ENCODE data around the gene TRAF6. TPM values are rescaled to one million over a fixed set of nuclear protein-coding genes. Genes with fewer than 3 reads are reported as not detected.

TRAF6 gene
- total and polyA plus RNA-seq, 2 of the 13 experiments (the other 11 are each of a cell fraction or from before 2014, with no cell fraction given), result 3.3 to 5.9 TPM

DNA sequence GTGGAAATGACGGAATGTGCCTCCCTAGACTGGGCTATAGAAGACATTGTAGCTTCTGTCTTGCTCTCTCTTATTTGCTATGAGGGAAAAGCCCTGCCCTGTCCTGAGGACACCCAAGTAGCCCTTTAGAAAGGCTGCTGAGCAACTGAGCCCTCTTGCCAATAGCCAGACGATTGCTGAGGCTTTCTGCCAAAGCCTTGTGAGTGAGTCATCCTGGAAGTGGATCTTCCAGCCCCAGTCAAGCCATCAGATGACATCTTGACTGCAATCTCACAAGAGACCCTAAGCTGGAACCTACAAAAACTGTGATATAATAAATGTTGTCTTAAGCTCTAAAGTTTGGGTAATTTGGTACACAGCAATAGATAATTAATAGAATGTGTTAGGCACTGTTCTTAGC, 3.9 kb upstream of the TRAF6 start:
- no peak overlapping the region for H3K4me3 ChIP-seq (replicated peaks in 1 of 3; ENCODE audit: insufficient read depth in 1 of 3, low read depth in 2 of 3, low read length in 3 of 3)
- H3K4me2 ChIP-seq (ENCODE audit: low read depth, low read length), result no peak overlapping the region
- H3K27ac ChIP-seq (ENCODE audit: extremely low read length, insufficient read depth, low read length), result no peak overlapping the region
- peaks cover 21% of the 10 kb centered on the region for H3K4me1 ChIP-seq (ENCODE audit: insufficient read depth, low read length)
- H3K9ac ChIP-seq (ENCODE audit: insufficient read depth, low read depth, low read length), result no peak overlapping the region
- no peaks in the 10 kb centered on the region for H3K36me3 ChIP-seq (replicated peaks in 1 of 2; ENCODE audit: control insufficient read depth in 1 of 2, insufficient read depth in 2 of 2, low read length in 2 of 2)
- H3K27me3 ChIP-seq (ENCODE audit: control insufficient read depth in 1 of 2, insufficient read depth in 2 of 2, low read length in 2 of 2), result peaks cover 0 to 3% of the 10 kb centered on the region in 2 experiments; a peak in 1 of 5 replicates
- no peak overlapping the region for H2AFZ ChIP-seq (ENCODE audit: low read length)
- H4K20me1 ChIP-seq (ENCODE audit: insufficient read depth, low read length), result no peaks in the 10 kb centered on the region; the same call in 1 of the 2 replicates
- in situ Hi-C loops (cut with HindIII; ENCODE audit: extremely low pct_ligation_motif_present, low pct_unique_long_range_greater_than_20kb) (no loop called here), intact Hi-C loops (cut with micrococcal nuclease; ENCODE audit: unreplicated experiment) (loop anchor here (10.0 kb wide), 1 partner anchor 71 kb away; no protein-coding TSS in a partner anchor)
- WGBS (ENCODE audit: low lambda C conversion rate), result 17% methylated on average over 2 of the region's 2 CpGs
- BruUV-seq (replicated peaks), result no TSS peak
- POLR2A ChIA-PET, result no interaction called here
- H3K79me2 ChIP-seq (ENCODE audit: insufficient read depth, low read length), result peaks cover 6% of the 10 kb centered on the region
- CTCF ChIA-PET (ENCODE audit: low intra/inter-chr PET ratio, low total read pairs), result no interaction called here
- ATAC-seq (no peak), DNase-seq (ENCODE audit: low spot score) (no peak), FAIRE-seq (no peak)
- no peaks in the 10 kb centered on the region for H3K9me3 ChIP-seq (ENCODE audit: low read length)
- TF ChIP-seq ZNF34 (CRISPR knock-in tag; IDR thresholded peaks at IDR 0.05; ENCODE audit: borderline replicate concordance) (no peak), RFXAP (CRISPR knock-in tag; IDR thresholded peaks at IDR 0.05; ENCODE audit: borderline replicate concordance) (no peak), MIXL1 (CRISPR knock-in tag; IDR thresholded peaks at IDR 0.05) (no peak), SALL1 (CRISPR knock-in tag; IDR thresholded peaks at IDR 0.05) (no peak), ZFP36 (IDR thresholded peaks at IDR 0.05; ENCODE audit: borderline replicate concordance, low read depth, low read length, partially characterized antibody) (no peak), REPIN1 (CRISPR knock-in tag; IDR thresholded peaks at IDR 0.05; ENCODE audit: borderline replicate concordance, low read depth) (no peak), ZNF646 (CRISPR knock-in tag; IDR thresholded peaks at IDR 0.05) (no peak)
- TF ChIP-seq, protein P1, sequence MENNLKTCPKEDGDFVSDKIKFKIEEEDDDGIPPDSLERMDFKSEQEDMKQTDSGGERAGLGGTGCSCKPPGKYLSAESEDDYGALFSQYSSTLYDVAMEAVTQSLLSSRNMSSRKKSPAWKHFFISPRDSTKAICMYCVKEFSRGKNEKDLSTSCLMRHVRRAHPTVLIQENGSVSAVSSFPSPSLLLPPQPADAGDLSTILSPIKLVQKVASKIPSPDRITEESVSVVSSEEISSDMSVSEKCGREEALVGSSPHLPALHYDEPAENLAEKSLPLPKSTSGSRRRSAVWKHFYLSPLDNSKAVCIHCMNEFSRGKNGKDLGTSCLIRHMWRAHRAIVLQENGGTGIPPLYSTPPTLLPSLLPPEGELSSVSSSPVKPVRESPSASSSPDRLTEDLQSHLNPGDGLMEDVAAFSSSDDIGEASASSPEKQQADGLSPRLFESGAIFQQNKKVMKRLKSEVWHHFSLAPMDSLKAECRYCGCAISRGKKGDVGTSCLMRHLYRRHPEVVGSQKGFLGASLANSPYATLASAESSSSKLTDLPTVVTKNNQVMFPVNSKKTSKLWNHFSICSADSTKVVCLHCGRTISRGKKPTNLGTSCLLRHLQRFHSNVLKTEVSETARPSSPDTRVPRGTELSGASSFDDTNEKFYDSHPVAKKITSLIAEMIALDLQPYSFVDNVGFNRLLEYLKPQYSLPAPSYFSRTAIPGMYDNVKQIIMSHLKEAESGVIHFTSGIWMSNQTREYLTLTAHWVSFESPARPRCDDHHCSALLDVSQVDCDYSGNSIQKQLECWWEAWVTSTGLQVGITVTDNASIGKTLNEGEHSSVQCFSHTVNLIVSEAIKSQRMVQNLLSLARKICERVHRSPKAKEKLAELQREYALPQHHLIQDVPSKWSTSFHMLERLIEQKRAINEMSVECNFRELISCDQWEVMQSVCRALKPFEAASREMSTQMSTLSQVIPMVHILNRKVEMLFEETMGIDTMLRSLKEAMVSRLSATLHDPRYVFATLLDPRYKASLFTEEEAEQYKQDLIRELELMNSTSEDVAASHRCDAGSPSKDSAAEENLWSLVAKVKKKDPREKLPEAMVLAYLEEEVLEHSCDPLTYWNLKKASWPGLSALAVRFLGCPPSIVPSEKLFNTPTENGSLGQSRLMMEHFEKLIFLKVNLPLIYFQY (CRISPR knock-in tag; IDR thresholded peaks at IDR 0.05; ENCODE audit: borderline replicate concordance), result no peak
- TF ChIP-seq, protein P2, sequence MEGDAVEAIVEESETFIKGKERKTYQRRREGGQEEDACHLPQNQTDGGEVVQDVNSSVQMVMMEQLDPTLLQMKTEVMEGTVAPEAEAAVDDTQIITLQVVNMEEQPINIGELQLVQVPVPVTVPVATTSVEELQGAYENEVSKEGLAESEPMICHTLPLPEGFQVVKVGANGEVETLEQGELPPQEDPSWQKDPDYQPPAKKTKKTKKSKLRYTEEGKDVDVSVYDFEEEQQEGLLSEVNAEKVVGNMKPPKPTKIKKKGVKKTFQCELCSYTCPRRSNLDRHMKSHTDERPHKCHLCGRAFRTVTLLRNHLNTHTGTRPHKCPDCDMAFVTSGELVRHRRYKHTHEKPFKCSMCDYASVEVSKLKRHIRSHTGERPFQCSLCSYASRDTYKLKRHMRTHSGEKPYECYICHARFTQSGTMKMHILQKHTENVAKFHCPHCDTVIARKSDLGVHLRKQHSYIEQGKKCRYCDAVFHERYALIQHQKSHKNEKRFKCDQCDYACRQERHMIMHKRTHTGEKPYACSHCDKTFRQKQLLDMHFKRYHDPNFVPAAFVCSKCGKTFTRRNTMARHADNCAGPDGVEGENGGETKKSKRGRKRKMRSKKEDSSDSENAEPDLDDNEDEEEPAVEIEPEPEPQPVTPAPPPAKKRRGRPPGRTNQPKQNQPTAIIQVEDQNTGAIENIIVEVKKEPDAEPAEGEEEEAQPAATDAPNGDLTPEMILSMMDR (CRISPR knock-in tag; IDR thresholded peaks at IDR 0.05), result no peak
- TF ChIP-seq, protein P3, sequence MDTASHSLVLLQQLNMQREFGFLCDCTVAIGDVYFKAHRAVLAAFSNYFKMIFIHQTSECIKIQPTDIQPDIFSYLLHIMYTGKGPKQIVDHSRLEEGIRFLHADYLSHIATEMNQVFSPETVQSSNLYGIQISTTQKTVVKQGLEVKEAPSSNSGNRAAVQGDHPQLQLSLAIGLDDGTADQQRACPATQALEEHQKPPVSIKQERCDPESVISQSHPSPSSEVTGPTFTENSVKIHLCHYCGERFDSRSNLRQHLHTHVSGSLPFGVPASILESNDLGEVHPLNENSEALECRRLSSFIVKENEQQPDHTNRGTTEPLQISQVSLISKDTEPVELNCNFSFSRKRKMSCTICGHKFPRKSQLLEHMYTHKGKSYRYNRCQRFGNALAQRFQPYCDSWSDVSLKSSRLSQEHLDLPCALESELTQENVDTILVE (CRISPR knock-in tag; IDR thresholded peaks at IDR 0.05), result no peak

Data from HepG2 (cell line).